Loucy (cell line): Measurements from ENCODE around the gene KIF23.
A peak's percentile ranks its signal among the peaks of the same experiment; 100 is the strongest.

Experiments
- EZH2phosphoT487 ChIP-seq: fragments of 200-600 bp; IDR thresholded peaks from 2 replicates; pipeline ENCODE4 v1.6.1; 2018; ENCODE audit warnings: antibody characterized with exemption, mild to moderate bottlenecking, moderate library complexity, borderline replicate concordance
- TF ChIP-seq, protein P1 (sequence below): fragments of 200-600 bp; sonication (generic); conservative IDR thresholded peaks from 2 replicates; pipeline ENCODE4 v1.5.1; 2014; ENCODE audit warnings: mild to moderate bottlenecking, antibody characterized with exemption, low read length

DNA sequence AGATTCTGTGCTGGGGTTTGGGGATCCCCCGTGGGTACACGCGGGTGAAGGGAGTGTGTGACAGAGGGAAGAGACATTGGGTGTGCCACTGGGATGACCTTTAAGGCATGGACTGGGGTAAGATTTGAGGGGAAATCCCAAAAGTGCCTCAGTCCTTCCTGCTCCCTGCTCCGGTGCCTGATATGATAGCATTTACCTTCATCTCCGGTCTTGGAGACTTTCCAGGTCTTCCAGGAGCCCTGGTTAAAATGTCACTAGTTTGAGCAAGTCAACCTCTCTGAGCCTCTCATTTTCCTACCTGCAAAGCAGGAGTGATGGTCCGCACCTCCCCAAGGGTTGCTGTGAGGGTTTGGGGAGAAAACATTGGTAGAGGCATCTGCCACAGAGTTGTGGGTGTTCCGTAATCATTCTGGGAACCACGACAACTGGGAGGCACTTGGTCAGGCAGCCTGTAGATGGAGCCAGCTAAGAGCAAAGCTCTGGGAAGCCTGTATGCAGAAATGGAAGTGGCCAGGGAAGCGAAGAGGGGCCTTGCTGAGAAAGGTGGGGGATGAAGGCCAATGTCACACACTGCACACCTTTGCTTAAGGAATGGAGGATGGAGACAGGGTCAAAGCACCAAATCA is 33.9 kb upstream of the KIF23 start:
- TF ChIP-seq, protein P1, sequence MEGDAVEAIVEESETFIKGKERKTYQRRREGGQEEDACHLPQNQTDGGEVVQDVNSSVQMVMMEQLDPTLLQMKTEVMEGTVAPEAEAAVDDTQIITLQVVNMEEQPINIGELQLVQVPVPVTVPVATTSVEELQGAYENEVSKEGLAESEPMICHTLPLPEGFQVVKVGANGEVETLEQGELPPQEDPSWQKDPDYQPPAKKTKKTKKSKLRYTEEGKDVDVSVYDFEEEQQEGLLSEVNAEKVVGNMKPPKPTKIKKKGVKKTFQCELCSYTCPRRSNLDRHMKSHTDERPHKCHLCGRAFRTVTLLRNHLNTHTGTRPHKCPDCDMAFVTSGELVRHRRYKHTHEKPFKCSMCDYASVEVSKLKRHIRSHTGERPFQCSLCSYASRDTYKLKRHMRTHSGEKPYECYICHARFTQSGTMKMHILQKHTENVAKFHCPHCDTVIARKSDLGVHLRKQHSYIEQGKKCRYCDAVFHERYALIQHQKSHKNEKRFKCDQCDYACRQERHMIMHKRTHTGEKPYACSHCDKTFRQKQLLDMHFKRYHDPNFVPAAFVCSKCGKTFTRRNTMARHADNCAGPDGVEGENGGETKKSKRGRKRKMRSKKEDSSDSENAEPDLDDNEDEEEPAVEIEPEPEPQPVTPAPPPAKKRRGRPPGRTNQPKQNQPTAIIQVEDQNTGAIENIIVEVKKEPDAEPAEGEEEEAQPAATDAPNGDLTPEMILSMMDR = peak; percentile 28
- no peak for TF ChIP-seq EZH2phosphoT487
